ENCODE results near the gene ZNF521.

DNA sequence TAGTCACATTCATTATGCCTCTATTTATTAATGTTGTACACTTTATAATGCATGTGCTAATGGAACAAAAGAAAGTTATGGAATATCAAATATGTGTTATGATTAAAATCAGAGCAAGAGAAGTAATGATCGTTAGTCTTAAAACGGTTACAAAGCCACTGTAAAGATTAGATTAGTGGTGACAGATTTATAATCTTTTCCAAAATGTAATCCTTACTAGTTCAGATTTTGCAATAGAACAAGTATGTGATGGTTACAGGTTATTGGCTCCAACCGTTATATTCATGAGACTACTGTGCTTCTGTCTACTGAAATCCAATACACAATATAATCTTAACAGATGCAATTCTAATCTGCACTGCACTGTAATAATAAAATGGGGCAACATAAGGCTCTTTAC is 180.6 kb downstream of the ZNF521 start:
- TF ChIP-seq YY1 (IDR thresholded peaks at IDR 0.05; ENCODE audit: insufficient read depth, insufficient read length): no peak
- TF ChIP-seq SUZ12 (IDR thresholded peaks at IDR 0.05; ENCODE audit: extremely low read depth, insufficient read depth, insufficient read length): no peak
